ENCODE results near the gene WAPL. TPM values are rescaled to one million over a fixed set of nuclear protein-coding genes. Genes with fewer than 3 reads are reported as not detected.
A peak's percentile ranks its signal among the peaks of the same experiment; 100 is the strongest.
"Not testable (repeated sequence)": the region's sequence is repeated elsewhere in the genome, so short reads cannot be mapped to it uniquely, and the experiment has no call there.

Gene WAPL, protein sequence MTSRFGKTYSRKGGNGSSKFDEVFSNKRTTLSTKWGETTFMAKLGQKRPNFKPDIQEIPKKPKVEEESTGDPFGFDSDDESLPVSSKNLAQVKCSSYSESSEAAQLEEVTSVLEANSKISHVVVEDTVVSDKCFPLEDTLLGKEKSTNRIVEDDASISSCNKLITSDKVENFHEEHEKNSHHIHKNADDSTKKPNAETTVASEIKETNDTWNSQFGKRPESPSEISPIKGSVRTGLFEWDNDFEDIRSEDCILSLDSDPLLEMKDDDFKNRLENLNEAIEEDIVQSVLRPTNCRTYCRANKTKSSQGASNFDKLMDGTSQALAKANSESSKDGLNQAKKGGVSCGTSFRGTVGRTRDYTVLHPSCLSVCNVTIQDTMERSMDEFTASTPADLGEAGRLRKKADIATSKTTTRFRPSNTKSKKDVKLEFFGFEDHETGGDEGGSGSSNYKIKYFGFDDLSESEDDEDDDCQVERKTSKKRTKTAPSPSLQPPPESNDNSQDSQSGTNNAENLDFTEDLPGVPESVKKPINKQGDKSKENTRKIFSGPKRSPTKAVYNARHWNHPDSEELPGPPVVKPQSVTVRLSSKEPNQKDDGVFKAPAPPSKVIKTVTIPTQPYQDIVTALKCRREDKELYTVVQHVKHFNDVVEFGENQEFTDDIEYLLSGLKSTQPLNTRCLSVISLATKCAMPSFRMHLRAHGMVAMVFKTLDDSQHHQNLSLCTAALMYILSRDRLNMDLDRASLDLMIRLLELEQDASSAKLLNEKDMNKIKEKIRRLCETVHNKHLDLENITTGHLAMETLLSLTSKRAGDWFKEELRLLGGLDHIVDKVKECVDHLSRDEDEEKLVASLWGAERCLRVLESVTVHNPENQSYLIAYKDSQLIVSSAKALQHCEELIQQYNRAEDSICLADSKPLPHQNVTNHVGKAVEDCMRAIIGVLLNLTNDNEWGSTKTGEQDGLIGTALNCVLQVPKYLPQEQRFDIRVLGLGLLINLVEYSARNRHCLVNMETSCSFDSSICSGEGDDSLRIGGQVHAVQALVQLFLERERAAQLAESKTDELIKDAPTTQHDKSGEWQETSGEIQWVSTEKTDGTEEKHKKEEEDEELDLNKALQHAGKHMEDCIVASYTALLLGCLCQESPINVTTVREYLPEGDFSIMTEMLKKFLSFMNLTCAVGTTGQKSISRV (N-terminal part only)
- 34.2 TPM for total RNA-seq
- long read RNA-seq, partial matches to known transcripts, result 43 of 57 reads
- long read RNA-seq, other reads (novel, unspliced or antisense), result 14 of 57 reads

DNA sequence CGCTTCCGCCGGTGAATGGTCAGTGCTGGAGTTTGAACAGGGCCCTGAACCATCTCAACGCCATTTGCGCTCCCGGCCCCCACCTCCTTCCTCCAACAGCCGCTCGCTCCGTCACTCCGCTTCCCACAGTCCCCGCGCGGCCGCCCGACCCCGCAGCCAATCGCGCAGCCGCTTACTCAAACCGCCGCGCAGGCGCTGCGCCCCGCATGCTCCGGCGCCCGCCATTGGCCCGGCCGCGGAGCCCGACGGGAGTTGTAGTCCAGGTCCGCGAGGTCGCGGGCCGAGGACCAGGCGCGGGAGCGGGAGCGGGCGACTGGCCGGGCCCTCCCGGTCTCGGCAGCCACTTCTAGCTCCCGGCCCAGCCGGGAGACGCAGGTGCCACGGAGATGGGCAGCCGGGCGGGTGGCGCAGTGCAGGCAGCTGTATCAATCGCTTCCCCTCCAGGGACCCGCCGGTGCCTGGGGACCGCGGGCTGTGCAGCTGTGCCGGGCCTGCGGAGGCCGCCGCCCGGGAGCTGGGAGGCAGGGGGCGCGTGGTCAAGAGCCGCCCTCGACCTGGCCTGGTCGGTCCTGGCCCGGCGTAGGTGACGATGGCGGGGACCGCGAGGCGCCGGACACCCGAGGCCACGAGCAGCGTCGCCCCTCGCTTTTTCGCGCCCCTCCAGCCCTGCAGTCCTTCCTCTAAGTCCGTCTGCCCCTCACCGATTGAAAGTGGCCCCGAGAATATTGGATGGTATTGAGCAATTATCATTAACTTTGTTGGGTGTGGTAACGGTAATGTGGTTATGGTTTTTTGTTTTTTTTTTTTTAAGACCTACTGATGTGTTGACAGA lies at the start of gene WAPL:
Gene WAPL, minus strand, starts transcription at position 115 of the 832 bp plus-strand sequence. CDS start 3,723 bp downstream, outside the sequence.
- DNase-seq (ENCODE audit: low spot score), result peak; percentile 98

DNA sequence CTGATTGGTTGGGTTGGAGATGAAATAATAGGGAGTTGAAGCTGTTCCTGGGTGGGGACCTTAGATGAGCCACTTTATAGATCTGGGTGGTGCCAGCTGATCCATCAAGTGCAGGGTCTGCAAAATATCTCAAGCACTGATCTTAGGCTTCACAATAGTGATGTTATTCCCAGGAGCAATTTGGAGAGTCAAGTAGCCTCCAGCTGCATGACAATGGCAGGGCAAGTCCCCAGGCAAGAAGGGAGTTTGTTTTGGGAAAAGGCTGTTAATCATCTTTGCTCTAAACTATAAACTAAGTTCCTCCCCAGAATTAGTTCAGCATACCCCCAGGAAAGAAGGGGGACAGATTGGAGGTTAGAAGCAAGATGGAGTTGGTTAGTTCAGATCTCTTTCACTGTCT lies 47.7 kb upstream of the WAPL start:
- DNase-seq (ENCODE audit: low spot score), result no peak

DNA sequence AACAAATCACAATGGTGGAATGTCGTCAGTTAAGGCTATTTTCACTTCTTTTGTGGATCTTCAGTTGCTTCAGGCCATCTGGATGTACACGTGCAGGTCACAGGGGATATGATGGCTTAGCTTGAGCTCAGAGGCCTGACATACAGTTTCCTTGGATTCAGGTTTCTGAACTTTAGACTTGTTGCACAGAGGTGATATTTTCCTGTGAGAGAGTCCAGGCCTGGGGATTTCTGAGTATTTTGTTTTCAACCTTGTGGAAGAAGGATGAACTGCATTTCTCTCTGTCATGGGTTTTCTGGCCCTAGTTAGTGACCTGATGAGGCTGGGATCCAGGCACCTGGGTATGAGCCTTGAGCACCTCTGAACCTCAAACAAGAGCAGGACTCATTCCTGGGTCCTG lies 44.9 kb upstream of the WAPL start:
- DNase-seq (ENCODE audit: low spot score), result not testable (repeated sequence)

DNA sequence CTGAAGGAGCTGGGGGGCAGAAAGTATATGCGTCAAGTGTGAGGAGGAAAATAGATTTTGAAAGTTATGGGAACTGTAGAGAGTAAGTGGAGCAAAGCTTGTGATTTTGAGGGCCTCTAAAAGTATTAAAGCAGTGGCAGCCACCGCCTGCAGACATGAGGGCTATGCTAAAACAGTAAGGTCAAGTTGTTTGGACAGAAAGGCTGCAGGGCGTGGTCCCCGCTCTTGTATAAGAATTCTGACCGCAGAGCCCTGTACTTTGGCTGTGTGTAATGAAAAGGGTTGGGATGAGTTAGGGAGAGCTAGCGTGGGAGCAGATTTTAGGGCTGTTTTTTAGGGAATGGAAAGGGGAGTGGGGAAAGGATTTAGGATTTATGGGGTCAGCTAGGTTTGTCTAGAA lies 41.7 kb upstream of the WAPL start:
- DNase-seq (ENCODE audit: low spot score), result not testable (repeated sequence)

DNA sequence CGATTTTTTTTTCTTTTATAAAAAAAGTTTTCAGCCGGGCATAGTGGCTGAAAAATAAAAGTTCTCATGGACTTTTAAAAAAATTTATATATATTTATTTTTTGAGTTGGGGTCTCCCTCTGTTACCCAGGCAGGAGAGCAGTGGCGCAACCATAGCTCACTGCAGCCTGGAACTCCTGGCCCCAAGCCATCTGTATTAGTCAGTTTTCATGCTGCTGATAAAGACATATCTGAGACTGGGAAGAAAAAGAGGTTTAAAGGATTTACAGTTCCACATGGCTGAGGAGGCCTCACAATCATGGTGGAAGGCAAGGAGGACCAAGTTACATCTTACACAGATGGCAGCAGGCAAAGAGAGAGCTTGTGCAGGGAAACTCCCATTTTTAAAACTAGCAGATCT lies 37.1 kb upstream of the WAPL start:
- DNase-seq (ENCODE audit: low spot score), result not testable (repeated sequence)

DNA sequence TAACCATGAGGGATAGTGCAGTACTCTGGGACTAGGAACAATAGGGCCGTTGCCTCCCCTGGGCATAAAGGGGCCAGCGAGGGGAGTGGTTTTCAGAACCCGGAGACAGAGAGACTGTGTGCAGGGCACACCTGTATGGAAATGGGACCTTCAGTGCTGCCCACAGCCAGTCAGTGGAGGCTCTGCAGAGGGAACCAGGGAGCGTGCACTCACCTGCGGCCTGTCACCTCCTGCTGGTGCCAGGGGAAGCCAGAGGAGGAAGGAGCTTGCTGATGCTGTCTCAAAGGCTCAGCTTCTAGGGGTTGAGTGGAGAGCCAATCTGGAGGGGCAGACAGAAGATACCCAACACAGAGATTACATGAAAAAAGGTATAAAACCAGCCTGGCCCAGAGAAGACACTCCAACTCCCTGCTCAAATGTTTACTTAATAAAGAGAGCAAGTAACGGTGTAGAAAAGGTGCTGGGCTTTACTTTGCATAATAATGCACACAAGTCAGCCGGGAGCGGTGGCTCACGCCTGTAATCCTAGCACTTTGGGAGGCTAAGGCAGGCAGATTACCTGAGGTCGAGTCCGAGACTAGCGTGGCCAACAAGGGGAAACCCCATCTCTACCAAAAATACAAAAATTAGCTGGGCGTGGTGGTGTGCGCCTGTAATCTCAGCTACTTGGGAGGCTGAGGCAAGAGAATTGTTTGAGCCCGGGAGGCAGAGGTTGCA lies 35.5 kb upstream of the WAPL start:
- no peak for DNase-seq (ENCODE audit: low spot score)

DNA sequence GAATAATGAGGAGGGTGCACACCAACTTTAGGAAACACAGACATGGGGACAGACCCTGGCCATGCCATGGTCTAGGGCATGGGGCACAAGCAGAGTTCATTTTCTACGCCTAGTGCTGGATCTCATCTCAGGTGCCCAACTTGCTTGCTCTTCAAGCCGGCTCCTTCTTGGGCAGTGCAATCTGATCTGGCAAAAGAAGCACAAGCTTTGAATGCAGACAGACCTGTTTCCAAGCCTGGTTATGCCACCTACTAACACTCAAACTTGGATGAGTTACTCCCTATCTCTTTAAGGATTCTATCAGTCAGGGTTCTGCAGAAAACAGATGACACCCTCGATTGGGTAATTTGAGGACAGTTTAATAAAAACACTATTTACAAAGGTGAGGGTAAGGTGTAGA lies 34.9 kb upstream of the WAPL start:
- no peak for DNase-seq (ENCODE audit: low spot score)

DNA sequence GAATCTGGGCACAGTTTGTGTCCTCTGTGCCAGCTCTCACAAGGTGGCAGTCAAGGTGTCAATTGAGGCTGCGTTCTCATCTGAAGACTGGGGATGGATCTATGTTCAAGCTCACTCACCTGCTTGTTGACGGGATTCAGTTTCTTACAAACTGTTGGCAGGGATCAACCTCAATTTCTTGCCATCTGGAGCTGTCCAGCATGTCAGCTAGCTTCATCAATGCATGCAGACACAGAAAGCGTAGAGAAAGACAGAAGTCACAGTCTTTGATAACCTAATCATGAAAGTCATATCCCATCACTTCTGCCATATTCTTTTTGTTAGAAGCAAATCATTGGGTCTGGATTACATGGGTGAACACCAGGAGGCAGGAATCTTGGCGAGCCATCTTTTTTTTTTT lies 32.0 kb upstream of the WAPL start:
- no peak for DNase-seq (ENCODE audit: low spot score)

DNA sequence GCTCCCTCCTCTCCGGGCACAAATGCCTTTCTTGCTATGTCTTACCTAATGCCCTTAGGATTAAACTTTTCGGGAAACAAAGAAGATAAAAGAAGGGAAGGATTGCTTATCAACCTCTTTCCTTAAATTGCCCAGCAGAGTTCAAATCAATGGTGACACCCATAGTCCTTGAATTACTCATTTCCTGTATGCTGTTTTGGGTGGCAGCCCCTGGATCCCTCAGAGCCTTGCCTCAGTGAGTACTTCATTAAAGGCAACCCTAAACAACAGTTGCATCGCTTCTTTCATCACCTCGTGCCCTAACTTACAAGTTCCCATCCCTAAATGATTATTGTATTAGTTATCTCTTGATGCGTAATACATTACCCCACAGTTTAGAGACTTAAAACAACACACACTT lies 31.6 kb upstream of the WAPL start:
- no peak for DNase-seq (ENCODE audit: low spot score)

DNA sequence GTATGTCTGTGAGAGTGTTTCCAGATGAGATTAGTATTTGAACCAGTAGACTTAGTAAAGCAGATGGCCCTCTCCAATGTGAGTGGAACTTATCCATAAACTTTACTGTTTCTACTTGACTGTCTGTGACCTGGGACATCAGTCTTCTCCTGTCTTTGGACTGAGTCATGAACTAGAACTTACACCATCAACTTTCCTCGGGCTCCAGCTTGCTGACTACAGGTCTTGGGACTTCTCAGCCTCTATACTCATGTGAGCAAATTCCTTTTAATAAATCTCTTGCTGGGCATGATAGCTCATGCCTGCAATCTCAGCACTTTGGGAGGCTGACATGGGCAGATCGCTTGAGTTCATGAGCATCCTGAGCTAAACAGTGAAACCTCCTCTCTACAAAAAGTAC lies 25.7 kb upstream of the WAPL start:
- DNase-seq (ENCODE audit: low spot score), result no peak

DNA sequence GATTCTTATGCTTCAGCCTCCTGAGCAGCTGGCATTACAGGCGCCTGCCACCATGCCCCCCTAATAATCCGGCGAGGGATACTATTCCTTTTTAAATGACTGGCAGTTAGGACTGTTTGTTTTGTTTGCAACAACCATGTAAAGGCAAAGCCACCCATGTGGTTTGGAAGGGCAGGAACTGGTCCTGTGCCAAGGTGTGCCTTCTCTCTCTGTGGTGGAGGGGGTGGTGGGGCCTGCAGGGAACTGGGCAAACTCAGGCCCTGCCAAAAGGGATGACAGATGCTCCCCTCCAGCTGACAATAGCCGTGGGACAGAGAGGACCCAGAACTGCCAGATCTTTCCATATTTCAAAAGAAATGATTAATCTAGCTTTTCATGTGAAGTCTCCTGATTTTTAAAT lies 23.5 kb upstream of the WAPL start:
- no peak for DNase-seq (ENCODE audit: low spot score)

DNA sequence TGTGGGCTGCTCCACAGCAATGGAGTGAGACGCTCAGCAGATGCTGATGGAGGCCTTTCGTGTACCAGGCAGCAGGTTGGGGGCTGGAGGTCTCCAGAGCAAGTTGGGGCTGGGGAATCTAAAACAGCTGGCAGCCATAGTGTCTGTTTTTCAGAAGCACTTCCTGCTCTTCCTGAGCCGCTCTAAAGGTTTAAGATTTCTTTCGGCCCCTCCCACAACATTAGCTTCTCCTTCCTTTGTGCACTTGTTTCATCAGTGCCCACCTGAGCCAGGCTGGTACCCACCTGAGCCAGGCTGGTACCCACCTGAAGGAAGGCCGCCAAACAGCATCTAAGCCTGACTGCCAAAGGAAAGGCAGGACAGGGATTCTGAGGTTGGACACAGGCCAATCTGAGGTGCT lies 18.4 kb upstream of the WAPL start:
- peak; percentile 53 for DNase-seq (ENCODE audit: low spot score)

DNA sequence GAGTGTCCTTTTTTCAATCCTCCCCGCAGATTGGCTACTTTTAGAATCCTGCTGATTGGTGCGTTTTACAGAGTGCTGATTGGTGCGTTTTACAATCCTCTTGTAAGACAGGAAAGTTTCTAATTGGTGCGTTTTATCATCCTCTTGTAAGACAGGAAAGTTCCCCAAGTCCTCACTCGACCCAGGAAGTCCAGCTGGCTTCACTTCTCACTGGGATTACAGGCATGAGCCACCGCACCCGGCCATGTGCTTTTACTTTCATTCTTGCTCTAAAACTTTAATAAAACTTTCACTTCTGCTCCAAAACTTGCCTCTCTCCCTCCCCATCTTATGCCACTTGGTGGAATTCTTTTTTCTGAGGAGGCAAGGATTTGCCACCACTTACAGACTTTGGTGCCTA lies 17.0 kb upstream of the WAPL start:
- no peak for DNase-seq (ENCODE audit: low spot score)

DNA sequence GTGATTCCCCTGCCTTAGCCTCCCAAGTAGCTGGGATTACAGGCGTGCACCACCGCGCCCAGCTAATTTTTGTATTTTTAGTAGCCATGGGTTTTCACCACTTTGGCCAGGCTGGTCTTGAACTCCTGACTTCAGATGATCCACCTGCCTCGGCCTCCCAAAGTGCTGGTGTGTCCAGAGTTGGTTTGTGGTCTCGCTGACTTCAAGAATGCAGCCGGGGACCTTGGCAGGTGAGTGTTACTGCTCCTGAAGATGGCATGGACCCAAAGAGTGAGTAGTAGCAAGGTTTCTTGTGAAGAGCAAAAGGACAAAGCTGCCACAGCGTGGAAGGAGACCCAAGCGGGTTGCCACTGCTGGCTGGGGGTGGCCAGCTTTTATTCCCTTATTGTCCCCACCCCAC lies 16.4 kb upstream of the WAPL start:
- peak; percentile 79 for DNase-seq (ENCODE audit: low spot score)

DNA sequence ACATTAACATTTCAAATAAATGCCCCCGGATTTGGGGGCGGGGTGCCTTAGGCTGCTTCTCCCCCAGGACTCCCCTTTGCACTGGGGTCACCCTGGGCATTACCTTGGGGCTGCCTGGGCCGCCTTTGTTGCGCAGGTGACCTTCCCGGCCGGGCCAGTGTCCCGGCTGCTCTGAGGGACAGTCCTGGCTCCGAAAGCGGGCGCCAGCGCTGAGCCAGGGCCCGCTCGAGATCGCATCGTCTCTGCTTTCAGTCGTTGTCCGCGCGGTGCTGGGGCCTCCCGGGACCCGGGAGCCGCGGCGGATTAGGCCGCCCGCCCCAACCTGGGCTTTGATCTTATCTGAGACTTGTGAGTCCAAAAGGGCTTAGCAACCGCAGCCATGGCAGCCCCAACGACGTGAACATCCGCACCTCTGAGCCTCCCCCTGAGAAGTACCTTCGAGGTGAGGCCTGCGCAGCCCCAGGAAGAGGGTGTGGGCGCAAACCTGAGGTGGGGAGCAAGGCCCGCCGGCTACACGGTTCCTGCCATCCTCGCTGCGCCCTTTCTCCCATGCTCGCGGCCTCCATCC lies 14.8 kb upstream of the WAPL start:
- DNase-seq (ENCODE audit: low spot score), result peak; percentile 88

DNA sequence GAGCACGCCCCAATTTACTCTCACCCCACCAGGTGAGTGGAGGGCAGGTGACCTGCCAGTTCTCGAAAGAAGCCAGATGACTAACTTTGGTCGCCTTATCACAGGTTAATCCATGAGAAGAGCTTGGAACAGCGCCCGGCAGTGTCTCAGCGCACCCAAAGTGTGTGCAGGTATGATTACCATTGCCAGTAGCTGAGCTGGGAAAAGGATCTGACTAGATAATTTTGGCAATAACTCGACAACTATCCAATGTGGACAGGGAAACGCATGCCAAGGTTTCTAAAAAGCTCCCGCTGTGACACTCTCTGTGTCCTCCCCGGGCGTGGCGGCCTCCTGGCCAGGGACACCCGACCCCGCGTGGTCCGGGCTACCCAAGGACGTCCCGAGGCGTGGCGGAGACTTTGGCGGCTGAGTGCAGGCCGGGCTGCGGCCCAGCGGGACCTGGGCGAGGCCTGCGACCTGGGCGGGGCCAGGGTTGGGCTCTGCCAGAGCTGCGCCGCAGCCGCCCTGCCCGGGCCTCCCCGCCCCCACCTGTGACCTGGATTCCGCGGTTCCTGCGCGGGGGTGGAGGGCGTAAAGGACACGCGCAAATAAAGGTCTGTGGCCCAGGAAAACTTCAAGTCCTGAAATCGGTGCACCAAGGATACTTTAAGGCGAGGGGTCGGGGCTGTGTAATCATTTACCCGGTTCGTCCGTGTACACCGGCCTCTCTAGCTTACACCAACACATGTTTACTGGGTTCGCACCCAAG lies 13.7 kb upstream of the WAPL start:
- DNase-seq (ENCODE audit: low spot score), result peak; percentile 90

DNA sequence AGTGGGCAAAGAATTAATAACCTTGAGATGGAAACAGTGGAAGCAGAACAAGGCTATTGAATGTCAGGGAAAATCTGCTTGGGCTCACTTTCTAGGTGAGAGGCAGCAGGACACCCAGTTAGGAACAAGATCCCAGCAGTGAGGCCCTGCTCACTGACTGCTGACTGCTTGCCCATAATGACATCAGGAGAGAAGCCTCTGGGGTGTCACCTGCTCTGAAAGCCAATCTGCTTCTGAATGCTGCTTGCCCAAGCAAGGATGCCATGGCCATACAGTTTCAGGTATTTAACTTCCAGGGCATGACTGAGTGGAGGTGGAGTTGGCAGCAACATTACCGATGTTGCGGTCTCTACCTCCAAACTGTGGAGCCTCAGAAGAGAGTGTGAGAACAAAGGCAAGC lies 11.7 kb upstream of the WAPL start:
- DNase-seq (ENCODE audit: low spot score), result no peak

DNA sequence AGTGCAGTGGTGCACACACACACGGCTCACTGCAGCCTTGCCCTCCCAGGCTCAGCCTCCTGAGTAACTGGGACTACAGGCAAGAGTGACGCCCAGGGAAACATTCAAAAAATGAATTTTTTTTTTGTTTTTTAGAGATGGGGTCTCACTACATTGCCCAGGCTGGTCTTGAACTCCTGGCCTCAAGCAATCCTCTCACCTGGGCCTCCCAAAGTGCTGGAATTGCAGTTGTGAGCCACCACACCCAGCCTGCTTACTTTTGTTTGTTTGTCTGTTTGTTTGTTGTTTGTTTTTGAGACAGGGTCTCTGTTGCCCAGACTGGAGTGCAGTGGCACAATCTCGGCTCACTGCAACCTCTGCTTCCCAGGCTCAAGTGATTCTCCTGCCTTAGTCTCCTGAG lies 7.1 kb upstream of the WAPL start:
- DNase-seq (ENCODE audit: low spot score), result not testable (repeated sequence)

DNA sequence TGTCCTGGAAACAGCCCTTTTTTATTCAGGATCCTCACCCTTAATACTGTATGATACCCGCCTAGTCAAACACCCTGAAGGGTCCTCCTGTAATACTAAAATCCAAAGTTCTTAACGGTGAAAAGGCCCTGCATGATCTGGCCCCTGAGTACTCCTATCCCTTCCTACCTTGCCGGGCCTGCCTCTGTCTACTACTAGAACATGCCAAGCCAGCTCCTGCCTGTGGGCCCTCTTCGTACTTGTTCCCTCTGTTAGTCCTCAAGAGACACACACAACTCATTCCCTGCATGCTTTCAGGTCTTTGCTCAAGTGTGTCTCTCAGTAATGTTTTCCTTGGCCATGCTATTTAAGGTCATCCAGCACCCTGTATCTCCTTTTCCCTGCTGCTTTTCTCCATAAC lies 5.0 kb upstream of the WAPL start:
- DNase-seq (ENCODE audit: low spot score), result no peak
